Motor neuron (in vitro differentiated cells): ENCODE data around the gene ADPRS. TPM values are rescaled to one million over a fixed set of nuclear protein-coding genes. Genes with fewer than 3 reads are reported as not detected.

ENCODE experiments used
- ATAC-seq, 8 experiments: fragments of 200-7000 bp; cut with Tn5 transposase; replicated peaks in 6 of 8; 2 replicates each; pipeline ENCODE4 v1.8.0; 2021; ENCODE audit warnings: mild to moderate bottlenecking in 8 of 8, moderate library complexity in 8 of 8
- H3K27ac ChIP-seq, 2 donors: fragments of 250-450 bp; sonication (Bioruptor Pico); 2 replicates each; pipeline ENCODE4 v1.9.0; 2021; ENCODE audit warnings: antibody characterized with exemption in 2 of 2, mild to moderate bottlenecking in 2 of 2, moderate library complexity in 1 of 2
- H3K4me1 ChIP-seq, 2 donors: fragments of 250-450 bp; sonication (Bioruptor Pico); replicated peaks in 1 of 2; 2 replicates each; pipeline ENCODE4 v1.6.1; 2021; ENCODE audit warnings: antibody characterized with exemption in 2 of 2, mild to moderate bottlenecking in 2 of 2, moderate library complexity in 1 of 2
- H3K4me3 ChIP-seq, 5 donors: fragments of 250-450 bp; sonication (Bioruptor Pico); 2 replicates each; pipeline ENCODE4 v1.9.0; 2021; ENCODE audit warnings: antibody characterized with exemption in 5 of 5, mild to moderate bottlenecking in 5 of 5, moderate library complexity in 4 of 5
- WGBS, 10 experiments: fragments of 450-650 bp; shearing (Covaris generic); methylation state at CpG; one replicate each; pipeline ENCODE4 v1.0.0; 2022; 5-methylcytosine and 5-hydroxymethylcytosine counted together
- in situ Hi-C, 9 experiments: fragments of 400-800 bp; cut with MboI; loops; one replicate each; pipeline ENCODE4 v1.15.0; 2021; ENCODE audit warnings: low sequenced_read_pairs in 9 of 9, low pct_unique_long_range_greater_than_20kb in 2 of 9; ENCODE audit not compliant: unreplicated experiment in 9 of 9
- total RNA-seq, 8 experiments: library from RNA; unstranded; fragments of 300-600 nt; gene quantifications; 2 replicates each; pipeline versions ENCODE4 v1.2.3 to v1.2.4, GENCODE V29; 2022

Gene ADPRS
- total RNA-seq, 8 experiments from 2014 or later: 21.7 to 45.8 (median 38.6) TPM

GRCh38 chr1:36083219-36083618 is 5.5 kb upstream of the ADPRS start:
- Histone ChIP-seq H3K4me1 (peaks cover 4 to 11% of the 10 kb centered on the region in 2 donors), H3K27ac (no peak overlapping the region), H3K4me3 (peak overlapping the region in 1 of 5 donors; percentile 44)
- in situ Hi-C loops: no loop called here
- WGBS, 10 experiments: 80 to 100% (median 90%) methylated on average over 1 to 11 of the region's 13 CpGs; no CpG with 5 or more reads in 3 of the 10 experiments
- ATAC-seq: no peak

GRCh38 chr1:36083635-36084496 is 4.8 kb upstream of the ADPRS start, which contains the start of gene TEKT2:
TSS of gene TEKT2 (plus strand) at chr1:36084094. CDS start at chr1:36084922, 828 bp downstream.
- 22 to 70% (median 48%) methylated on average over 2 to 7 of the region's 59 CpGs; no CpG with 5 or more reads in 5 of the 10 experiments for WGBS, 10 experiments
- in situ Hi-C loops: no loop called here
- Histone ChIP-seq H3K4me3 (peak within 1 kb of the TSS; percentile 33 to 44 (median 37)), H3K27ac (peak within 1 kb of the TSS in 1 of 2 donors; percentile 56), H3K4me1 (peaks cover 6 to 13% of the 10 kb centered on the region in 2 donors)
- ATAC-seq: peak in 7 of 8 experiments; percentile 6 to 58 (median 53)

GRCh38 chr1:36084497-36085115 is 4.1 kb upstream of the ADPRS start:
- Histone ChIP-seq H3K27ac (peak overlapping the region in 1 of 2 donors; percentile 56), H3K4me1 (peaks cover 7 to 14% of the 10 kb centered on the region in 2 donors), H3K4me3 (peak overlapping the region; percentile 33 to 44 (median 37))
- no peak for ATAC-seq
- in situ Hi-C loops: no loop called here
- 32 to 100% (median 49%) methylated on average over 1 to 10 of the region's 19 CpGs; no CpG with 5 or more reads in 5 of the 10 experiments for WGBS, 10 experiments

GRCh38 chr1:36085126-36085525 is 3.6 kb upstream of the ADPRS start:
- peaks cover 12 to 18% of the 10 kb centered on the region in 2 donors for H3K4me1 ChIP-seq
- no peak overlapping the region for H3K27ac ChIP-seq
- 50 to 100% (median 84%) methylated on average over 1 to 6 of the region's 9 CpGs; no CpG with 5 or more reads in 2 of the 10 experiments for WGBS, 10 experiments
- no peak overlapping the region for H3K4me3 ChIP-seq
- in situ Hi-C loops: no loop called here
- no peak for ATAC-seq

GRCh38 chr1:36085686-36086526 is 2.8 kb upstream of the ADPRS start:
- in situ Hi-C loops: no loop called here
- 78 to 100% (median 91%) methylated on average over 1 to 27 of the region's 29 CpGs; no CpG with 5 or more reads in 2 of the 10 experiments for WGBS, 10 experiments
- Histone ChIP-seq H3K4me1 (peaks cover 14 to 18% of the 10 kb centered on the region in 2 donors), H3K4me3 (no peak overlapping the region), H3K27ac (no peak overlapping the region)
- ATAC-seq: no peak

- ATAC-seq: no peak
- in situ Hi-C loops: no loop called here
- 17 to 100% (median 81%) methylated on average over 1 to 4 of the region's 12 CpGs; no CpG with 5 or more reads in 2 of the 10 experiments for WGBS, 10 experiments
Observed at GRCh38 chr1:36086529-36087232, 2.0 kb upstream of the ADPRS start.

GRCh38 chr1:36087233-36088123 is 1.2 kb upstream of the ADPRS start:
- in situ Hi-C loops: no loop called here
- Histone ChIP-seq H3K4me1 (peaks cover 14 to 18% of the 10 kb centered on the region in 2 donors), H3K4me3 (no peak overlapping the region), H3K27ac (no peak overlapping the region)
- WGBS, 10 experiments: 27 to 100% (median 93%) methylated on average over 1 to 20 of the region's 31 CpGs; no CpG with 5 or more reads in 1 of the 10 experiments
- no peak for ATAC-seq

More at GRCh38 chr1:36086529-36087232, 2.0 kb upstream of the ADPRS start:
- Histone ChIP-seq H3K27ac (no peak overlapping the region), H3K4me3 (no peak overlapping the region), H3K4me1 (peaks cover 14 to 18% of the 10 kb centered on the region in 2 donors)

GRCh38 chr1:36088265-36088576 is 471 bp upstream of the ADPRS start:
- in situ Hi-C loops: no loop called here
- ATAC-seq: peak in 3 of 8 experiments; percentile 3 to 13 (median 6)

GRCh38 chr1:36089393-36090121 is 865 bp downstream of the ADPRS start:
- Histone ChIP-seq H3K27ac (peak overlapping the region; percentile 86 to 93), H3K4me1 (peaks cover 12 to 13% of the 10 kb centered on the region in 2 donors), H3K4me3 (peak overlapping the region; percentile 65 to 94 (median 83))
- peak in 5 of 8 experiments; percentile 1 to 51 (median 6) for ATAC-seq
- WGBS, 10 experiments: 0 to 42% (median 9%) methylated on average over 1 to 31 of the region's 32 CpGs
- in situ Hi-C loops: loop anchor here in 1 of 9 experiments (10.0 kb wide), 1 partner anchor 335 kb away; no protein-coding TSS in a partner anchor

More at GRCh38 chr1:36088265-36088576, 471 bp upstream of the ADPRS start:
- H3K27ac ChIP-seq: peak overlapping the region; percentile 17 to 93
- peak overlapping the region; percentile 65 to 94 (median 83) for H3K4me3 ChIP-seq
- WGBS, 10 experiments: 10 to 100% (median 20%) methylated on average over 1 to 4 of the region's 8 CpGs; no CpG with 5 or more reads in 6 of the 10 experiments
- H3K4me1 ChIP-seq: peaks cover 14 to 18% of the 10 kb centered on the region in 2 donors

- Histone ChIP-seq H3K4me3 (no peak overlapping the region), H3K4me1 (peaks cover 8 to 11% of the 10 kb centered on the region in 2 donors), H3K27ac (no peak overlapping the region)
- WGBS, 10 experiments: 83 to 100% (median 96%) methylated on average over 1 to 2 of the region's 4 CpGs; no CpG with 5 or more reads in 4 of the 10 experiments
- ATAC-seq: no peak
- in situ Hi-C loops: loop anchor here in 1 of 9 experiments (10.0 kb wide), 1 partner anchor 334 kb away; no protein-coding TSS in a partner anchor
Observed at GRCh38 chr1:36091141-36091540, 2.4 kb downstream of the ADPRS start.
